Sigmoid colon (tissue), 7 donors: ENCODE results near the gene GART. TPM values are rescaled to one million over a fixed set of nuclear protein-coding genes. Genes with fewer than 3 reads are reported as not detected.
"Not testable (repeated sequence)": the region's sequence is repeated elsewhere in the genome, so short reads cannot be mapped to it uniquely, and the experiment has no call there.

Source experiments
- DNase-seq: peaks from one replicate; pipeline ENCODE4 v3.0.0-alpha.2; 2019
- H3K27ac ChIP-seq, 4 donors: fragments of 200-600 bp; sonication (generic); one replicate each; pipeline ENCODE4 v1.5.1; 2016 to 2019; ENCODE audit warnings: mild to moderate bottlenecking in 1 of 4
- H3K27me3 ChIP-seq, 3 donors: fragments of 200-600 bp; sonication (generic); one replicate each; pipeline ENCODE4 v1.5.1; 2019; ENCODE audit warnings: mild to moderate bottlenecking in 1 of 3
- H3K36me3 ChIP-seq, 4 donors: fragments of 200-600 bp; sonication (generic); one replicate each; pipeline ENCODE4 v1.5.1; 2016 to 2019
- H3K4me1 ChIP-seq, 4 donors: fragments of 200-600 bp; sonication (generic); one replicate each; pipeline ENCODE4 v1.5.1; 2017 to 2019
- H3K4me3 ChIP-seq, 4 donors: fragments of 200-600 bp; sonication (generic); one replicate each; pipeline ENCODE4 v1.5.1; 2017 to 2019; ENCODE audit warnings: mild to moderate bottlenecking in 2 of 4, moderate library complexity in 1 of 4
- H3K9me3 ChIP-seq, 4 donors: fragments of 200-600 bp in 3 of 4; sonication (generic) in 3 of 4; one replicate each; pipeline versions ENCODE4 v1.5.1 to v1.6.1; 2013 to 2019
- CTCF ChIP-seq, 4 experiments: fragments of 450-650 bp in 3 of 4; fragments of 200-600 bp in 1 of 4; IDR thresholded peaks; one replicate each; pipeline ENCODE4 v1.5.1; 2016 to 2019; ENCODE audit warnings: antibody characterized with exemption in 4 of 4, mild to moderate bottlenecking in 3 of 4, moderate library complexity in 2 of 4
- EP300 ChIP-seq, 4 donors: sonication (generic); formaldehyde crosslinking; IDR thresholded peaks; one replicate each; pipeline ENCODE4 v1.6.1; 2017; ENCODE audit warnings: antibody characterized with exemption in 4 of 4
- POLR2A ChIP-seq, 2 donors: fragments of 450-650 bp; IDR thresholded peaks; one replicate each; pipeline ENCODE4 v1.6.1; 2016; ENCODE audit warnings: antibody characterized with exemption in 2 of 2, mild to moderate bottlenecking in 2 of 2, moderate library complexity in 2 of 2
- POLR2AphosphoS5 ChIP-seq, 4 donors: sonication (generic); formaldehyde crosslinking; IDR thresholded peaks; one replicate each; pipeline ENCODE4 v1.6.1; 2017; ENCODE audit warnings: antibody characterized with exemption in 4 of 4
- WGBS, 2 donors: extraction: QIAGEN DNeasy Blood & Tissue Kit; methylation state at CpG; one replicate each; pipeline ENCODE4 v1.1.7; 2013; 5-methylcytosine and 5-hydroxymethylcytosine counted together
- intact Hi-C: fragments of 100-400 bp; cut with DNase I; formaldehyde crosslinking; loops from one replicate; pipeline ENCODE4 v1.15.1; 2023
- polyA plus RNA-seq, 3 donors: library from polyadenylated mRNA; stranded (reverse); fragments of 200-250 nt; gene quantifications; one replicate each; pipeline ENCODE4 v1.2.3, GENCODE V29; 2013
- total RNA-seq, 4 donors: library from RNA; depleted of rRNA; stranded (reverse); fragments of >200 nt; gene quantifications; one replicate each; pipeline ENCODE4 v1.1.0, GENCODE V29; 2016
- donor health status: healthy with polysubstance abuse.
- donor health status: Bipolar disorder and iron deficiency.
- donor health status: healthy.

Gene GART
- total and polyA plus RNA-seq, 7 donors = 10.8 to 78.5 (median 53.2) TPM

DNA sequence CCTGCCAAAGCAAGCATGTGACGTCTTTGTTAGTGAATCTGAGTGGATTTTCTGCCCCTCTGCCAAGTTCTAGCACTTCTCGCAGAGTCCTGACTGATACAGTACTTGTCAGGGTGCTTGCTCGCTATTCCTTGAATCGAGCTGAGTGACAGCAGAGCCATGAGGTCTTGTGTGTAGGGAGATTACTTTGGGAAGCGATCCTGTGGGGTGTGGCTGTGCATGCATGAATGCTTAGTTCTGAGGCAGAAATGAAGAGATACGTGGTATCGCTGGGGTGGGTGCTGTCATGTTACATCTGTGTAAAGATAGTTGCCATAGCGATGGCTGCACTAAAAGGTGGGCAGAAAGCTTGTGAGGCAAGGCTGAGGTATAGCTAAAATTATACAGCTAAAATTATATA lies 31.1 kb downstream of the GART start:
- whole genome bisulfite sequencing, 2 donors = 95 to 96% methylated on average over 8 of the region's 8 CpGs
- H3K36me3 ChIP-seq = peaks cover 7 to 73% (median 17%) of the 10 kb centered on the region in 4 donors

DNA sequence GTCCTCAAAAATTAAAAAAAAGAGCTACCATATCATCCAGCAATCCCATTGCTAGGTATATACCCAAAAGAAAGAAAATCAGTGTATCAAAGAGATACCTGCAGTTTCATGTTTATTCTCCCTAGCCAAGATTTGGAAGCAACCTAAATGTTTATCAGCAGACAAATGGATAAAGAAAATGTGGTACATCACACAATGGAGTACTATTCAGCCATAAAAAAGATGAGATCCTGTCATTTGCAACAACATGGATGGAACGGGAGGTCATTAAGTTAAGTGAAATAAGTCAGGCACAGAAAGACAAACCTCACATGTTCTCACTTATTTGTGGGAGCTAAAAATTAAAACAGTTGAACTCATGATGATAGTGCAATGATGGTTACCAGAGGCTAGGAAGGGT lies 34.9 kb downstream of the GART start:
- DNase-seq, H3K4me1 ChIP-seq, H3K27ac ChIP-seq, H3K9me3 ChIP-seq, intact Hi-C loops, H3K4me3 ChIP-seq, H3K27me3 ChIP-seq: not testable (repeated sequence)
- 100% methylated on average over 1 of the region's 1 CpG for WGBS, 2 donors
- H3K36me3 ChIP-seq = peaks cover 7 to 55% (median 16%) of the 10 kb centered on the region in 4 donors

More for the DNA sequence above, 31.1 kb downstream of the GART start:
- H3K4me3 ChIP-seq = no peak overlapping the region
- H3K4me1 ChIP-seq = no peaks in the 10 kb centered on the region
- H3K27ac ChIP-seq = no peak overlapping the region
- no peaks in the 10 kb centered on the region for H3K9me3 ChIP-seq
- intact Hi-C loops = no loop called here
- no peaks in the 10 kb centered on the region for H3K27me3 ChIP-seq
- no peak for DNase-seq
- no peak for TF ChIP-seq POLR2A (IDR thresholded peaks at IDR 0.05)
- TF ChIP-seq CTCF (IDR thresholded peaks at IDR 0.05) = no peak
- TF ChIP-seq POLR2AphosphoS5 (IDR thresholded peaks at IDR 0.05) = no peak
- no peak for TF ChIP-seq EP300 (IDR thresholded peaks at IDR 0.05)

GRCh38 chr21:33505833-33506232 lies 36.1 kb downstream of the GART start:
- TF ChIP-seq EP300 (IDR thresholded peaks at IDR 0.05) (no peak), CTCF (IDR thresholded peaks at IDR 0.05) (no peak), POLR2AphosphoS5 (IDR thresholded peaks at IDR 0.05) (no peak), POLR2A (IDR thresholded peaks at IDR 0.05) (no peak)
- H3K9me3 ChIP-seq = no peaks in the 10 kb centered on the region
- H3K4me1 ChIP-seq = no peaks in the 10 kb centered on the region
- 96 to 97% methylated on average over 8 of the region's 8 CpGs for WGBS, 2 donors
- intact Hi-C loops = no loop called here
- H3K27me3 ChIP-seq = no peaks in the 10 kb centered on the region
- H3K27ac ChIP-seq = no peak overlapping the region
- no peak for DNase-seq
- peaks cover 4 to 43% (median 13%) of the 10 kb centered on the region in 4 donors for H3K36me3 ChIP-seq
- H3K4me3 ChIP-seq = no peak overlapping the region

- DNase-seq = no peak
- Histone ChIP-seq H3K36me3 (no peaks in the 10 kb centered on the region), H3K27me3 (no peaks in the 10 kb centered on the region), H3K27ac (no peak overlapping the region), H3K9me3 (no peaks in the 10 kb centered on the region), H3K4me1 (no peaks in the 10 kb centered on the region), H3K4me3 (no peak overlapping the region)
- TF ChIP-seq POLR2A (IDR thresholded peaks at IDR 0.05) (no peak), EP300 (IDR thresholded peaks at IDR 0.05) (no peak), POLR2AphosphoS5 (IDR thresholded peaks at IDR 0.05) (no peak), CTCF (IDR thresholded peaks at IDR 0.05) (no peak)
- WGBS, 2 donors = 62 to 68% methylated on average over 7 of the region's 7 CpGs
- intact Hi-C loops = no loop called here
Observed at GRCh38 chr21:33496345-33496744, 45.6 kb downstream of the GART start.

- Histone ChIP-seq H3K4me1 (peaks cover 0 to 5% (median 2%) of the 10 kb centered on the region in 4 donors), H3K27me3 (no peaks in the 10 kb centered on the region), H3K36me3 (no peaks in the 10 kb centered on the region), H3K27ac (no peak overlapping the region), H3K9me3 (no peaks in the 10 kb centered on the region), H3K4me3 (no peak overlapping the region)
- 40 to 58% methylated on average over 4 of the region's 4 CpGs for WGBS, 2 donors
- intact Hi-C loops = no loop called here
- DNase-seq = no peak
- TF ChIP-seq CTCF (IDR thresholded peaks at IDR 0.05) (no peak), POLR2AphosphoS5 (IDR thresholded peaks at IDR 0.05) (no peak), POLR2A (IDR thresholded peaks at IDR 0.05) (no peak), EP300 (IDR thresholded peaks at IDR 0.05) (no peak)
Observed at GRCh38 chr21:33495743-33496142, 46.2 kb downstream of the GART start.
